Kidney glomerular epithelial cell (primary cell): ENCODE results near the gene ANKK1.

Experiments used
- DNase-seq: peaks from one replicate; lab custom pipeline; 2025; lab: John Stamatoyannopoulos, UW

ANKK1 gene

DNA sequence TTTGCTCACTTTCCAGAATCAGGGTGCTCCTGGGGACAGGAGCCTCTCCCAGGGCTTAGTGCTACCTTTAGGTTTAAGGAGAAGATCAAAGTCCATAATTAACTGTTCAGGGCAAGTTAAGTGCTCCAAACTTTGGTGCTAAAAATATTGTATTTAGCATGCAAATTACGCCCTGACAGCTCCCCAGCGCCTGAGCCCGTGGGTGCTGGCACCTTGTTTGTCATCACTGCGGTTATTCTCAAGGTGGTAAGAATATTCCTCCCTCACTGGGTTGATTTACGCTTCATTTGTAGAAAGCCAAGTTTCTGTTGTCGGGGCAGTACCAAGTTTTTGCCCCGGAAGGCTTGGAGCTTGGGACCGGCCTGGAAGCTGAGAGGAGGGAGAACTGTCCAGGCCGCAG, 21.3 kb downstream of the ANKK1 start:
- no peak for DNase-seq

- no peak for DNase-seq
Observed at GRCh38 chr11:113409526-113409925, 21.9 kb downstream of the ANKK1 start.

GRCh38 chr11:113410414-113411135, 23.0 kb downstream of the ANKK1 start:
- DNase-seq, result no peak

DNA sequence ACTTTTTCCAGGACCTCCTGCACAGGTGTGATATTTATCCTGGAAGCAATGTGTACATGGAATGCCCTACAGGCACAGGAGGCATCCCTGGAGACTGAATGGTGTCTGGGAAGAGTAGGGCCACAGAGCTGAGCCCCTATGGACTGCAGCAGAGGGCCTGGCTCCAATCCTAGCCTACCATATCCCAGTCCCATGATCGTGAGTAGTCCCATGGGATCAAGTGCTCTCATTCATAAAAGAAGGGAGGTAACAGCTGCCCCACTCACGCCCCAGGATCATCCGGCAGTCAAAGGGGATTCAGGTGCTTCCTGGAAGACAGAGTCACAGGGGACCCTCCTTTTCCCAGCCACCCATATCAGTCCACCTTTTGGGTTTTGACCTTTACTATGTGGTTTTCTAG, 24.0 kb downstream of the ANKK1 start:
- no peak for DNase-seq

DNA sequence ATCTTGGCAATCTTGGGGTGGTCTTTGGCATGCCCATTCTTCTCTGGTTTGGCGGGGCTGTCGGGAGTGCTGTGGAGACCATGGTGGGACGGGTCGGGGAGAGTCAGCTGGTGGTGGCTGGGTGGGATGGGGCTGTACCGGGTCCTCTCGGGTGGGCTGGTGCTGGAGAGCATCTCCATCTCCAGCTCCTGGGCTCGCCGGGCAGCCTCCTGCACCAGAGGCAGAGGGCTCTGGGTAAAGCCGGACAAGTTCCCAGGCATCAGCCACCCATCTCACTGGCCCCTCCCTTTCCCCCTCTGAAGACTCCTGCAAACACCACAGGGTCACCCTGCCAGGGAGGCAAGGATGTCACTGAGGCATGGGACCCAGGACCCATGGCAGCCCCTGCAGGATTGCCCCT, 25.1 kb downstream of the ANKK1 start:
- DNase-seq, result no peak

DNA sequence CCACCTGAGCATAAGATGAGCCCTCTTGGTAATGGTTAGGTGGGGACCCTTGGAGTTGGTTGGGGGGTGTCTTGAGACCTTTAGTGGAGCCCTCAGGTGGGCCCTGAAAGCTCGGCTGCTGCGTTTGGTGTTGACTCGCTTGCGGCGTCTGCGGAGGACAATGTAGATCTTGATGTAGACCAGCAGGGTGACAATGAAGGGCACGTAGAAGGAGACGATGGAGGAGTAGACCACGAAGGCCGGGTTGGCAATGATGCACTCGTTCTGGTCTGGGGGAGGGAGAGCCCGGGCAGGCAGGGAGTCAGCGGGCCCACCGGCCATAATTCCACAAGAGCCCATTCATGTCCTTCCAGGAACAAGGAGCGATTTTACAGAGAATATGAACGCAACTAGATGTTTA, 27.8 kb downstream of the ANKK1 start:
- DNase-seq, result no peak

DNA sequence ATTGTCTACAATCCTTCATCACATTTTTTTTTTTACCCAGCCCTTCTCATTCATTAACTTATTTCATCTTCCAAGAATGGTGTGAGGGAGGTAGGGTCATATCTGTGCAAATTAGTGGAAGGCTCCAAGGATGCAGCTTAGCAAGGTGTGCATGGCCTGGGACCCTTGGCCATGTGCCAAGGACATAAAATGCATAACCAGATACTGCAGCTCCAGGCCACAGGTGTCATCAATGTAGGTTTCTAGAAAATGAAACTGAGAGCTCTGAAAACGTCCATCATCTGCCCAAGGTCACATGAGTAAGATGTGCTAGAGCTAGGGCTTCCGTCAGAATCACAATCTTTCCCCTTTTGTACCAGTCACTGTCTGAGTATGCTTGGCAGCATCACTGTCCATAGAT, 29.8 kb downstream of the ANKK1 start:
- no peak for DNase-seq

- no peak for DNase-seq
Observed at GRCh38 chr11:113419454-113420003, 31.9 kb downstream of the ANKK1 start.

DNA sequence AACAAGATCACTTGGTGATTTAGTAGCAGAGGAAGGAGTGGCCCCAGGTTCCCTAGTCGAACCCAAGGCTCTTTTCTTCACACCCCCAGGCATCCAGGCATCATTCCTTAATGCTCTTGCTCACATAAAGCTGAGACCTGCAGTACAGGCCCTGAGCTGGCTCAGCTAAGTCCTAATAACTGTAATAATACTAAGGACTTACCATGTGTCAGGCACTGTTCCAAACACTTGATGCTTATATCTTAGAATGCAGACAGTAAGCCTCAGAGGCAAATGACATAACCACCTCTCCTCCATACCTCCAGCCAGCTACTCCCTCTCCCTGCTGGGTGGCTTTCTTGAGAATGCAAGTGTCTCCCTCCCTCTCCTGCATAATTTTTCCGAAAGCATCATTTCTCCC, 33.2 kb downstream of the ANKK1 start:
- DNase-seq, result no peak

- no peak for DNase-seq
Observed at GRCh38 chr11:113426686-113427085, 39.1 kb downstream of the ANKK1 start.

GRCh38 chr11:113431746-113432145, 44.2 kb downstream of the ANKK1 start:
- no peak for DNase-seq

DNA sequence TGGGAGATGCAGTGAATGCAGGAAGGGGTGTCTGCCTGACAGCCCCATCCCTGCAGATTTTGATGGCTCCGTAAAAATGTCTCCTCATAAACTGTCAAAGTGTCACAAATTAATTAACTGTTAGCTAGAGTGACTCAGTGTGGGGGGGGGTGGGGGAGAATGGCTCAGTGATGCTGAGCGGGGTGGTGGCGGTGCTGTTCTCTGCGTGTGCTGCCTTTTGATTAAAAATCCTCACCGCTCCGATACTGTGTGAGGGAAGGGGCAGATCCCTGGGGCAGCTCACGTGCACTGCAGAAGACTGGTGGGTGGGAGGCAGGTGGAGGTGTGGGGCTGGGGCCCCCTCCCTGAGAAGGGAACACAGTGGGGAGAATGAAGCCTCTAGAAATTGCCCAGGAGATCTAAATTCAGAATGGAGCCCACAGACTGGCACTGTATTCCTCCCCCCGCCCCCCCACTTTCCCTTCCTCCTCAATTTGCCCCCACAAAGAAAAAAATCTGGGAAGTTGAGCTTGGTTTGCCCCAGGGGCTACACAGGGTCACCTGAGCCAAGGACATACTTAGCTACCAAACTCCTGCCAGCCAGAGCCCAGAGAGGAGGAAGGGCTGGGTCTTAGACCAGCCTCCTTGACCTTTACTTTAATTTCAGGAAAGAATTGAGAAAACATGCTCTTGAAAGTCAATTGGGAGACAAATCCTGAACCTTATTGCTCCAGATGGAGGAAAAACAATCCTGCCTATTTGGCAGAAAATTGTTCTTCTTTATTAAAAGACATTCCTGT, 47.8 kb downstream of the ANKK1 start:
- DNase-seq, result no peak

DNA sequence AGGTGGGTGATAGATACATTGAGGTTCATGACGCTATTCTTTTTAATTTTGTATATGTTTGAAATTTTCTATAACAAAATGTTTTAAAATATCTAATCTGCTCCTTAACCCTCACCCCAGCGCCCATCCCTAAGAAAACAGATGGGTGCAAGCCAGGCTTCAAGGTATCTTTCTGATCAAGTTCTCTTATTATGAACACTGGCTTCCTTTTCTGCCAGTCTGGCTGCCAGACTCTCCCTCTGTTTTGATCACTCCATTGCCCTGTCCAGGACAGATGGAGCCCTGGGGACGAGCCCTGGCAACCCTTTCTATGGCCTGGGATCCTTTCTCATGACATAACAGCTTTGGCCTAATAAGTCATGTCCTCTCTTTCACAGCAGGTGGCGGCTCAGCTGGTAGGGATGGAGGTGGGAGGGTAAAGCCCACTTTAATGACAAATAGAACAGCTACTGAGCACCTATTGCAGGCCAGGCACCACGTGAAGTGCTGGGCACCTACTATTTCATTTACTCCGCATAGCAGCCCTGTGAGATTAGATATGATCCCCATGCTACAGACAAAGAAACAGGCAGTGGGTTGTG, 49.2 kb downstream of the ANKK1 start:
- DNase-seq, result no peak

DNA sequence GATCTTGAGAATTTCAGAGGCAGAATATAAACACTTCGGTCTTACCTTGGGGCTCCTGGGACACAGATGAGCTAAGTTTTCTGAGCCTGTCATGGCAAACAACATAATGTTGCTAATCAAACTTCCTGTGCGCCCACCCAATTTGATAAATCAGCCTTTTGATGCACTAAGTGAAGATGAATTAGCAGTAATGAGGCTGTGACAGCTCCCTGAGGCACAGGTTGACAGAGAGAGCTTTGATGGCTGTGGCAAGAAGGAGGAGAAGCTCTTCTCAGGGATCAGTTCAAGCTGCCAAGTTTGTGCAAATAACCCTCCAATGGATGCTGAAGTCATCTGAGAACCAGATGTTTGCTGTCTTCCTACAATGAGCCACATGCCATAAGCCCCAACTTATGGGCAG, 53.2 kb downstream of the ANKK1 start:
- DNase-seq, result no peak

GRCh38 chr11:113444502-113445123, 57.0 kb downstream of the ANKK1 start:
- no peak for DNase-seq

GRCh38 chr11:113446112-113446511, 58.5 kb downstream of the ANKK1 start:
- DNase-seq, result no peak

- no peak for DNase-seq
Observed at GRCh38 chr11:113446938-113447337, 59.4 kb downstream of the ANKK1 start.

GRCh38 chr11:113447621-113448315, 60.2 kb downstream of the ANKK1 start:
- DNase-seq, result no peak

GRCh38 chr11:113448316-113448677, 60.7 kb downstream of the ANKK1 start:
- no peak for DNase-seq

DNA sequence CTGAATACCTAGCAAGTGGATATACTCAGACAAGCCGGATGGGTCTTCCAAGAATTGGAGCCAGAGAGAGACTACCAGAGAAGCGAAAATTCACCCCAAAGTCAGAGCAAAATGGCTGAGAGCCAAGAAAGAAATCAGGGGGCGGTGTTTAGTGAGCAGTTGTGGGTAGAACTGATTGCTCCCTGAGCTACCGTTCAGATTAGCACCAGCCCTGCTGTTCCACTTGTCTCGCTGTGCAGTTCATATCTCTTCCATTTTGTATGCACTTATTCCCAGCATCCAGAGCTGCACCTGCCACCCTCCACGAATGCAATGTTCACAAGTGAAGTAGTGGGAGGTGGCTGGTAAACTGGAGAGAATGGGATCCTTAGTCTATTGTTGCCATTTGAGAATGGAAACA, 62.2 kb downstream of the ANKK1 start:
- DNase-seq, result no peak
